Upper lobe of left lung (tissue), 6 donors: Measurements from ENCODE around the gene UPP1. TPM values are rescaled to one million over a fixed set of nuclear protein-coding genes. Genes with fewer than 3 reads are reported as not detected.
A peak's percentile ranks its signal among the peaks of the same experiment; 100 is the strongest.

ENCODE experiments used
- ATAC-seq, 2 donors: fragments of 200-7000 bp; cut with Tn5 transposase; one replicate each; pipeline ENCODE4 v1.9.1; 2022; ENCODE audit warnings: mild to moderate bottlenecking in 2 of 2, moderate library complexity in 2 of 2; ENCODE audit not compliant: low FRiP score in 2 of 2
- DNase-seq, 2 donors: peaks; one replicate each; pipeline ENCODE4 v3.0.0-alpha.2; 2019 to 2020
- H3K27ac ChIP-seq, 4 donors: fragments of 200-600 bp; sonication (generic); one replicate each; pipeline ENCODE4 v1.5.1; 2016 to 2019
- H3K27me3 ChIP-seq, 4 donors: fragments of 200-600 bp; sonication (generic); one replicate each; pipeline ENCODE4 v1.5.1; 2017 to 2019
- H3K36me3 ChIP-seq, 4 donors: fragments of 200-600 bp; sonication (generic); one replicate each; pipeline ENCODE4 v1.5.1; 2016 to 2019
- H3K4me1 ChIP-seq, 4 donors: fragments of 200-600 bp; sonication (generic); one replicate each; pipeline ENCODE4 v1.5.1; 2018 to 2019
- H3K4me3 ChIP-seq, 4 donors: fragments of 200-600 bp; sonication (generic); one replicate each; pipeline ENCODE4 v1.5.1; 2017 to 2019; ENCODE audit warnings: mild to moderate bottlenecking in 2 of 4, moderate library complexity in 1 of 4
- H3K9me3 ChIP-seq, 4 donors: fragments of 200-600 bp; sonication (generic); one replicate each; pipeline ENCODE4 v1.5.1; 2018 to 2019
- EP300 ChIP-seq, 4 donors: sonication (generic); formaldehyde crosslinking; IDR thresholded peaks; one replicate each; pipeline ENCODE4 v1.5.1; 2017; ENCODE audit warnings: antibody characterized with exemption in 4 of 4, control low read depth in 2 of 4
- POLR2A ChIP-seq, 4 donors: fragments of 450-650 bp; IDR thresholded peaks; one replicate each; pipeline ENCODE4 v1.5.1; 2016 to 2017; ENCODE audit warnings: antibody characterized with exemption in 4 of 4, mild to moderate bottlenecking in 2 of 4
- POLR2AphosphoS5 ChIP-seq, 2 donors: sonication (generic); formaldehyde crosslinking; IDR thresholded peaks; one replicate each; pipeline ENCODE4 v1.5.1; 2017; ENCODE audit warnings: antibody characterized with exemption in 2 of 2
- WGBS, 2 donors: methylation state at CpG; one replicate each; pipeline ENCODE4 v1.1.5; 2017 to 2018; 5-methylcytosine and 5-hydroxymethylcytosine counted together
- total RNA-seq, 6 donors: library from RNA; depleted of rRNA in 4 of 6; stranded (reverse); fragments of >200 nt in 4 of 6; gene quantifications; one replicate each; pipeline versions ENCODE4 v1.1.0 to v1.2.1, GENCODE V29; 2016 to 2021
- TF ChIP-seq, protein P1 (sequence below), 6 experiments: fragments of 450-650 bp in 4 of 6; fragments of 200-600 bp in 2 of 6; sonication (generic) in 2 of 6; IDR thresholded peaks; one replicate each; pipeline ENCODE4 v1.5.1; 2016 to 2019; ENCODE audit warnings: antibody characterized with exemption in 6 of 6
- donor health status: DM: no; HTN: no; CAD: no; lungs with moderate emphysema.
- donor health status: DM: no; HTN: yes; CAD: no; lungs with severe emphysema.

Gene UPP1
- total RNA-seq, 6 donors from 2014 or later, result 30.6 to 107 (median 72.0) TPM

DNA sequence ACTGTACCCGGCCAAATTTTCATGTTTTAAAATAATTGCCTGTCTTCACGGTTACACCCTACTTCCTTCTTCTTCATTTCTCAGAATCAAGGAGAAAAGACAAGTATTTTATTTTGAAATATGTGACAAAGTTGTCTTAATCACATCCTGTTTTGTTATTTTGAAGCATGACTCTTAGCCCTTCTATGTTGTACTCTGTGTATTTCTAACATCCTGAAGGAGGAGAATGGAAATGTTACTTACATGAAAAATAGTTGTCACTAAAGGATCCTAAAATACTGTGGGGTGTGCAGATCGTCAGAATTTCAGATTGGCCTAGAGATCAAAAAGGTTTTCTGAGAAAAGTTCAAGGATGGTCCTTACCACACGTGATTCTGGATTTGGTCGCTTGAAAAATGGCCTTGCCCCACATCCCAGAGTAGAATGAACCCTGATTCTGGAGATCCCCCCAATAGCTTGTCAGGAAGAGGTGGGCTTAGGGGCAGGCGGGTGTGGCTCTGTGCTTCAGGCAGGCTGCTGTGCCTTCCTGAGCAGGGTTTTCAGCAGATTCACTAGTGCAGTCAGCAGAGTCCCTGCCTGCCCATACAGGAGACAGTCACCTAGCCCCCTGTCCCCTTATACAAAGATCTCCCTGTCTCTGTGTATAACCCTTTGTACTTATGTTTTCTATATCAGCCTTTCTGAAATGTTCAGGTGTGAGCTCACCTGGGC lies 8.6 kb downstream of the UPP1 start:
- Histone ChIP-seq H3K4me3 (no peak overlapping the region), H3K9me3 (no peaks in the 10 kb centered on the region), H3K4me1 (peaks cover 19 to 35% (median 26%) of the 10 kb centered on the region in 4 donors), H3K27ac (peak overlapping the region; percentile 69 to 86 (median 81)), H3K36me3 (peaks cover 5 to 88% (median 47%) of the 10 kb centered on the region in 4 donors), H3K27me3 (no peaks in the 10 kb centered on the region)
- TF ChIP-seq, protein P1, sequence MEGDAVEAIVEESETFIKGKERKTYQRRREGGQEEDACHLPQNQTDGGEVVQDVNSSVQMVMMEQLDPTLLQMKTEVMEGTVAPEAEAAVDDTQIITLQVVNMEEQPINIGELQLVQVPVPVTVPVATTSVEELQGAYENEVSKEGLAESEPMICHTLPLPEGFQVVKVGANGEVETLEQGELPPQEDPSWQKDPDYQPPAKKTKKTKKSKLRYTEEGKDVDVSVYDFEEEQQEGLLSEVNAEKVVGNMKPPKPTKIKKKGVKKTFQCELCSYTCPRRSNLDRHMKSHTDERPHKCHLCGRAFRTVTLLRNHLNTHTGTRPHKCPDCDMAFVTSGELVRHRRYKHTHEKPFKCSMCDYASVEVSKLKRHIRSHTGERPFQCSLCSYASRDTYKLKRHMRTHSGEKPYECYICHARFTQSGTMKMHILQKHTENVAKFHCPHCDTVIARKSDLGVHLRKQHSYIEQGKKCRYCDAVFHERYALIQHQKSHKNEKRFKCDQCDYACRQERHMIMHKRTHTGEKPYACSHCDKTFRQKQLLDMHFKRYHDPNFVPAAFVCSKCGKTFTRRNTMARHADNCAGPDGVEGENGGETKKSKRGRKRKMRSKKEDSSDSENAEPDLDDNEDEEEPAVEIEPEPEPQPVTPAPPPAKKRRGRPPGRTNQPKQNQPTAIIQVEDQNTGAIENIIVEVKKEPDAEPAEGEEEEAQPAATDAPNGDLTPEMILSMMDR (IDR thresholded peaks at IDR 0.05), result no peak
- TF ChIP-seq POLR2AphosphoS5 (IDR thresholded peaks at IDR 0.05), result no peak
- no peak for TF ChIP-seq POLR2A (IDR thresholded peaks at IDR 0.05)
- no peak for TF ChIP-seq EP300 (IDR thresholded peaks at IDR 0.05)
- WGBS, 2 donors, result 46 to 51% methylated on average over 6 of the region's 6 CpGs
- peak in 1 of 2 donors; percentile 53 for ATAC-seq
- DNase-seq, result no peak

DNA sequence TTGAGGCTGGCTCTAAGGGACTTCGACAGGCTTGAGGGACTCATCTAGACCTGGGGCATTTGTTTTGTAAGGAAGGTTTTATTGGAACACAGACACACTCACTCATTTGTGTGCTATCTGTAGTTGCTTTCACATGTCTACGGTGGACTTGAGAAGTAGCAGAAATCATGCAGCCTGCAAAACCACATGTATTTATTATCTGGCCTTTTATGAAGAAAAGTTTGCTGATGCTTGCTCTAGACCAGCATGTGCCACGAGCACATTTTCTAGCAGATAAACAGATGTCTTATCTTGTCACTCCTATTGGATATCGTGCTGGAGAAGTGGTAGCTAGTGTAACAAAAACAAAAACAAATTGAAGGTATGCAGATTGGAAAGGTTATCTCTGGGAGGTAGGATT lies 9.8 kb downstream of the UPP1 start:
- TF ChIP-seq EP300 (IDR thresholded peaks at IDR 0.05) (no peak), POLR2AphosphoS5 (IDR thresholded peaks at IDR 0.05) (no peak), POLR2A (IDR thresholded peaks at IDR 0.05) (no peak)
- TF ChIP-seq, protein P1 (IDR thresholded peaks at IDR 0.05), result no peak
- H3K9me3 ChIP-seq, result no peaks in the 10 kb centered on the region
- 82% methylated on average over 4 of the region's 4 CpGs for WGBS, 2 donors
- no peak for ATAC-seq
- H3K36me3 ChIP-seq, result peaks cover 12 to 88% (median 49%) of the 10 kb centered on the region in 4 donors
- no peak overlapping the region for H3K4me3 ChIP-seq
- H3K27me3 ChIP-seq, result no peaks in the 10 kb centered on the region
- DNase-seq, result no peak
- peak overlapping the region in 2 of 4 donors; percentile 85 to 86 for H3K27ac ChIP-seq
- peaks cover 19 to 30% (median 25%) of the 10 kb centered on the region in 4 donors for H3K4me1 ChIP-seq

DNA sequence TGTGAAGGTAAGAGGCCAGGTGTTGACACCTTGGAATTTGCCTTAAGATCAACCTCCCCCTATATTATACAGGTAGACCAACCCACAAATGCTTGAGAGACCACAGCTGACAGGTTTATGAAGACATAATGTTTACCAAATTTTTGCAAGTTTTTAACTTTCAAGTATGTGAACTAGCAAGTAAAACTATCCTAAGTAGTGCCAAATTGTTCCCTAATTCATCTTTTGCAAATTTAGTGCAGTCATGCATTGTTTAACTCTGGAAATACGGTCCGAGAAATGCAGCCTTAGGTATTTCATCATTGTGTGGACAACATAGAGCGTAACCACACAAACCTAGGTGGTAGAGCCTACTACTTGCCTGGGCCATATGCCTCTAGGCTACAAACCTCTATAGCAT lies 10.7 kb downstream of the UPP1 start:
- Histone ChIP-seq H3K4me1 (peaks cover 18 to 27% (median 23%) of the 10 kb centered on the region in 4 donors), H3K36me3 (peaks cover 12 to 88% (median 51%) of the 10 kb centered on the region in 4 donors), H3K27ac (no peak overlapping the region), H3K4me3 (no peak overlapping the region), H3K9me3 (no peaks in the 10 kb centered on the region), H3K27me3 (no peaks in the 10 kb centered on the region)
- no peak for DNase-seq
- TF ChIP-seq, protein P1 (IDR thresholded peaks at IDR 0.05), result no peak
- TF ChIP-seq POLR2AphosphoS5 (IDR thresholded peaks at IDR 0.05) (no peak), POLR2A (IDR thresholded peaks at IDR 0.05) (no peak), EP300 (IDR thresholded peaks at IDR 0.05) (no peak)
- no peak for ATAC-seq
- WGBS, 2 donors, result 65 to 67% methylated on average over 3 of the region's 3 CpGs

DNA sequence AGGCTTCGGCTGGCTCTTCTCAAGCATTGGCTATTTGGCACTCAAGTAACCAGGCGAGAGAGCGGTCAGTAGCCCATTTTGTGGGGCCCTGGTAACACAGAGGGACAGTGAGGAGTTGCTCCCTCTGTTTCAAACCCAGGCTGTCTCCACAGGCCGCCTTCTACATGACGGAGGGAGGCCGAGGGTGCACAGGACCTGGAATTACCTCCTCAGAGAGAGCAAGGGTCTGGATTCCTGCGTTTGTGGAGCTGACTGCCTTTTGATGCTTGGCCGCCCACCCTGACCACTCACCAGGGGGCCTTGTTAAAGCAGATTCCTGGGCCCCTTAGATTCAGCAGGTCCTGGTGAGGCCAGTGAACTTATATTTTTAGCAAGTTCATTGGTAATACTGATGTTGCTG lies 12.3 kb downstream of the UPP1 start:
- ATAC-seq (no peak), DNase-seq (no peak)
- WGBS, 2 donors, result 89 to 98% methylated on average over 4 to 8 of the region's 8 CpGs
- H3K4me1 ChIP-seq, result peaks cover 5 to 17% (median 14%) of the 10 kb centered on the region in 4 donors
- no peaks in the 10 kb centered on the region for H3K27me3 ChIP-seq
- no peak overlapping the region for H3K4me3 ChIP-seq
- H3K27ac ChIP-seq, result no peak overlapping the region
- peaks cover 12 to 92% (median 58%) of the 10 kb centered on the region in 4 donors for H3K36me3 ChIP-seq
- TF ChIP-seq, protein P1 (IDR thresholded peaks at IDR 0.05), result no peak
- TF ChIP-seq POLR2A (IDR thresholded peaks at IDR 0.05), result no peak
- no peak for TF ChIP-seq EP300 (IDR thresholded peaks at IDR 0.05)
- no peak for TF ChIP-seq POLR2AphosphoS5 (IDR thresholded peaks at IDR 0.05)
- no peaks in the 10 kb centered on the region for H3K9me3 ChIP-seq
